ENCODE measurements around the gene CFB. TPM values are rescaled to one million over a fixed set of nuclear protein-coding genes. Genes with fewer than 3 reads are reported as not detected.

The CFB gene
- total RNA-seq, 1 donor from 2014 or later = 2.0 TPM

- no peak for DNase-seq
Measured at GRCh38 chr6:31949926-31950548, 4.1 kb downstream of the CFB start.

GRCh38 chr6:31952140-31952805 is 6.4 kb downstream of the CFB start:
- peak; percentile 81 for DNase-seq

- DNase-seq = no peak
Measured at GRCh38 chr6:31952890-31953289, 7.0 kb downstream of the CFB start.

- DNase-seq = no peak
Measured at GRCh38 chr6:31954511-31954910, 8.6 kb downstream of the CFB start.

- DNase-seq = no peak
Measured at GRCh38 chr6:31956796-31957195, 10.9 kb downstream of the CFB start.

GRCh38 chr6:31958412-31958740 is 12.5 kb downstream of the CFB start:
- no peak for DNase-seq

- peak; percentile 99 for DNase-seq
Measured at GRCh38 chr6:31958741-31959739, 13.1 kb downstream of the CFB start, which contains the start of the genes NELFE and SKIC2. NELFE (minus strand) TSS chr6:31958971; CDS start chr6:31958446, 525 bp downstream. SKIC2 (plus strand) TSS chr6:31959175; CDS start chr6:31959193, 18 bp downstream.

GRCh38 chr6:31961616-31962015 is 15.7 kb downstream of the CFB start:
- no peak for DNase-seq

- DNase-seq = no peak
Measured at GRCh38 chr6:31963921-31964320, 18.0 kb downstream of the CFB start.

- no peak for DNase-seq
Measured at GRCh38 chr6:31965700-31966099, 19.8 kb downstream of the CFB start.

- DNase-seq = no peak
Measured at GRCh38 chr6:31966506-31966905, 20.6 kb downstream of the CFB start.

- no peak for DNase-seq
Measured at GRCh38 chr6:31966997-31967925, 21.4 kb downstream of the CFB start.

GRCh38 chr6:31967926-31968320 is 22.0 kb downstream of the CFB start:
- no peak for DNase-seq

- no peak for DNase-seq
Measured at GRCh38 chr6:31968326-31968725, 22.4 kb downstream of the CFB start.

GRCh38 chr6:31968791-31969711 is 23.2 kb downstream of the CFB start:
- no peak for DNase-seq

GRCh38 chr6:31969712-31970603 is 24.1 kb downstream of the CFB start:
- DNase-seq = no peak

GRCh38 chr6:31970604-31971271 is 24.8 kb downstream of the CFB start:
- no peak for DNase-seq

GRCh38 chr6:31971279-31971992 is 25.5 kb downstream of the CFB start:
- no peak for DNase-seq

Data from dermis blood vessel endothelial cell (primary cell).